Measurements from ENCODE around the gene TMEM175. TPM values are rescaled to one million over a fixed set of nuclear protein-coding genes. Genes with fewer than 3 reads are reported as not detected.
"Not testable (repeated sequence)": the region's sequence is repeated elsewhere in the genome, so short reads cannot be mapped to it uniquely, and the experiment has no call there.

Gene TMEM175
- total RNA-seq, 3 donors from 2014 or later: 30.1 to 39.0 (median 37.5) TPM

GRCh38 chr4:996997-997374 is 64.7 kb downstream of the TMEM175 start:
- intact Hi-C loops (cut with DNase I, micrococcal nuclease): no loop called here
- ATAC-seq (no peak), DNase-seq (no peak)
- Histone ChIP-seq H3K36me3 (ENCODE audit: low read depth) (no peaks in the 10 kb centered on the region), H3K4me3 (no peak overlapping the region), H3K4me1 (ENCODE audit: low read depth) (peaks cover 33% of the 10 kb centered on the region), H3K9me3 (no peaks in the 10 kb centered on the region)
- no peak for TF ChIP-seq CTCF (IDR thresholded peaks at IDR 0.05)

- no peak for TF ChIP-seq CTCF (IDR thresholded peaks at IDR 0.05)
- H3K36me3 ChIP-seq (ENCODE audit: low read depth): no peaks in the 10 kb centered on the region
Measured at GRCh38 chr4:997375-998071, 65.3 kb downstream of the TMEM175 start.

GRCh38 chr4:998096-998691 is 65.9 kb downstream of the TMEM175 start:
- Histone ChIP-seq H3K4me3 (no peak overlapping the region), H3K9me3 (no peaks in the 10 kb centered on the region), H3K4me1 (ENCODE audit: low read depth) (peaks cover 32% of the 10 kb centered on the region), H3K36me3 (ENCODE audit: low read depth) (no peaks in the 10 kb centered on the region)
- no peak for TF ChIP-seq CTCF (IDR thresholded peaks at IDR 0.05)
- ATAC-seq (no peak), DNase-seq (no peak)
- intact Hi-C loops (cut with DNase I, micrococcal nuclease): no loop called here

More at GRCh38 chr4:997375-998071, 65.3 kb downstream of the TMEM175 start:
- intact Hi-C loops (cut with DNase I, micrococcal nuclease): no loop called here
- ATAC-seq (no peak), DNase-seq (peak in 1 of 3 donors; percentile 49)
- H3K4me3 ChIP-seq: no peak overlapping the region
- H3K4me1 ChIP-seq (ENCODE audit: low read depth): peaks cover 33% of the 10 kb centered on the region
- H3K9me3 ChIP-seq: no peaks in the 10 kb centered on the region

GRCh38 chr4:999240-999863 is 67.1 kb downstream of the TMEM175 start:
- H3K9me3 ChIP-seq; H3K4me3 ChIP-seq; intact Hi-C loops (cut with DNase I, micrococcal nuclease); H3K36me3 ChIP-seq (ENCODE audit: low read depth); ATAC-seq; DNase-seq: not testable (repeated sequence)
- H3K4me1 ChIP-seq (ENCODE audit: low read depth): peaks cover 24% of the 10 kb centered on the region

GRCh38 chr4:999882-1000425 is 67.7 kb downstream of the TMEM175 start:
- Histone ChIP-seq H3K36me3 (ENCODE audit: low read depth) (no peaks in the 10 kb centered on the region), H3K4me3 (no peak overlapping the region), H3K4me1 (ENCODE audit: low read depth) (peaks cover 24% of the 10 kb centered on the region), H3K9me3 (no peaks in the 10 kb centered on the region)
- TF ChIP-seq CTCF (IDR thresholded peaks at IDR 0.05): no peak
- DNase-seq (no peak), ATAC-seq (no peak)
- intact Hi-C loops (cut with DNase I, micrococcal nuclease): no loop called here

Data from mucosa of descending colon (tissue), 3 donors.